Stimulated activated CD4-positive, alpha-beta T cell treated with anti-CD3 and anti-CD28 coated beads, Interleukin-12 subunit alpha, Interleukin-12 subunit beta, amount 100 ng/mL, for 24 hours (primary cell): ENCODE results near the gene WWTR1.

Experiments used
- DNase-seq, 2 experiments: peaks; one replicate each; pipeline ENCODE4 v3.0.0-alpha.2; 2020; ENCODE audit warnings: low read depth in 2 of 2

WWTR1 gene

DNA sequence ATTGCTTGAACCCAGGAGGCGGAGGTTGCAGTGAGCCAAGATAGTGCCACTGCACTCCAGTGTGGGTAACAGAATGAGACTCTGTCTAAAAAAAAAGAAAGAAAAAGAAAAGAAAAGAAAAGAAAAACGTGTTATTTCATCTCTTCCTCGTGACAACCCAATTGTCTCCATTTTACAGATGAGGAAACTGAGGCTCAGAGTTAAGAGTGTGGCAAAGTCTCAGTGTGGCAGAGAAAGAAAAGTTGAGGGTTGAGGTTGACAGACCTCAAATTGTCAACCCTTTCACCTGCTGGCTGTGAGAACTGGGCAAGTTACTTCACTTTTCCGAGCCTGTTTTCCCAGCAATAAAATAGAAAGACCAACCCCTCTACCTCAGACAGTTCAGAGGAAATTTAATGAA, 123.7 kb downstream of the WWTR1 start:
- no peak for DNase-seq

DNA sequence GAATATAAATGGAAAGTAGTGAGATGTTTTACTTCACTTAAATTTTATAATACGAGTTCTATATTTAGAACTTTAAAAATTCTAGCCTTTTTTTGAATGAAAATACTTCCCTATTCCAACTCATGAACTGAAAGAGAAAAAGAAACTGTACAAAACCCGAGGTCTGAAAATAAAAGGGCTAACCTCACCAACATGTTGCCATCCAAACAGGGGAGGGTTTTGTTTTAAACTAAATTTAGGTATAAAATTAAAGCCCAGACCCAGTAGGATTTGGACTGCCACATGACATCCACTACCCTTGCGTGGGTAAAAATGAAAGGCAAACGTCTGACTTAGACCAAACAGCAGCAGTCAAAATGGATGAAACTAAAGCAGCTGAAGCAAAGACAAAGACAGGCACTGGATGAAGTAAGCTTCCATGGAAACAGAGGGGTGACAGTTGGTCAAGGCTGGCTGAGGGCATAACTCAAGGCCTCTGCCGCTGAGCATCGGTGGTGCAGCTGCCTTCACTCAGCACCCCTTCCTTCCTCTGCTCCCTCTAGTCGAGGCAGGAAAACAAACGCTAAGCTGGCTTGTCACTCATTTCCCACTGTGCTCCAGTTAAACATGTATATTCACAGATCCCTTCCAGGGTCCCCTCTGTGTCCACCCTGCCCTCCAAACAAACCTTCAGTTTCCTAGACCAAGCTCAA, 125.2 kb downstream of the WWTR1 start:
- DNase-seq, result no peak

DNA sequence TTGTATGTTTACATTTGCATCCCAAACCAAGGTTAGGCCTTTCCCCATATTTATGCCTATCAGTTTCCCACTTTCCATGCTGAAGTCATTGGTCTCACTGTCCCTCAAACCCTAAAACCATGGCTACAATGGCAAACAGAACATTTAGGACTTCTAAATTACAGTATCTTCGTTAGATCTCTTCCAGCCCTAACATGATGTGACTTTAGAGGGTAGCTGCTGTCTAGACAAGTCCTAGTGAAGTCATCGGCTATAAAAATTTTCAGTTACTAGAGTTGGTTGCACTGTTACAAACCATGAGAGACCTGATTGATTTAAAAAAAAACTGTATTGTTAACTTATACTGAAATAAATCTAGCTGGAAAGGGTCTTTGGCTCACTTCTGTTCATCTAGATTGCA, 128.7 kb downstream of the WWTR1 start:
- DNase-seq, result no peak

DNA sequence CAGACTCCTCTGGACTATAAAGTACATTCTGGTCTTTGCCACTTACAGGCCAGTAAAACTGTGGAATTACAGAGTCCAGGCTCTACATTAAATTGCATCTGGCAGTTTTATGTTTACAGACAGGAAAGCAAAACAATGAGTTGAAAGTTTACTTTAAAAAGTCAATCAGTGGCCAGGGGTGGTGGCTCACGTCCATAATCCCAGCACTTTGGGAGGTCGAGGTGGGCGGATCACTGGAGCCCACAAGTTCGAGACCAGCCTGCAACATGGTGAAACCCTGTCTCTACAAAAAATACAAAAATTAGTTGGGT, 129.5 kb downstream of the WWTR1 start:
- no peak for DNase-seq

DNA sequence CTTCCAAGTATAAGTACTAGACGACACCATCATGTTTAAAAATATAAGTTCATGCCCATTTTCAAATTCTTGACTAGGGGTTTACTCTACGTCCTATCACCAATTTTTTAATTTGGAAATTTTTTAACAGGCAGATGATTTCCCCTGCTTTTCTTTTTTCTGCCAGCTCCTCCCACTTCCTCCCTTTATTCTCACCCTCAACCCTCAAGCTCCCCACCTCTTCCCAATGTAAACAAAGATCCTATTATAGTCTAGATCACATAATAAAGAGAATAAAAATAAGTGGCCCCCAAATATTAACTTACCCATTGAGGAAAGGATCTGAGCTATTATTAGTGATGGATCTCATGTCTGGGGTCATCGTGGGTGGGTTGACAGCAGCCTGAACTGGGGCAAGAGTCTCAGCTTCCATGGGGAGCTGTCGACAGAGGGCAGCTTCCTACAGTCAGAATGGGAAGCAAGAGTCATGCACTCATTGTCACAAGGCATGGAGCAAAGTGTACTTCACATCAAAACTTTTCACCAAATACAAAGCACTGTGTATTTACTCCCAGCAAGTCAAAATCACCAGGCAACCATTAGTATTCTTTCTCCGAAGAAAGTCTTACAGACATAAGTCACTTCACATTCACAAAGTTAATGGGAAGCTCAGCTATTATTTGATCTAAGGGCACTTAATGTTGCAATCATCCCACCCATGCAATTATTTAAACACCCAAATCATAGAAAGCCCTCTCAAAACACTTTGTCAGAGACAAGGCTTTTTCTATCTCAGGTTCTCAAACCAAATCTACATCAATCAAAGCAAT, 130.1 kb downstream of the WWTR1 start:
- DNase-seq, result no peak

DNA sequence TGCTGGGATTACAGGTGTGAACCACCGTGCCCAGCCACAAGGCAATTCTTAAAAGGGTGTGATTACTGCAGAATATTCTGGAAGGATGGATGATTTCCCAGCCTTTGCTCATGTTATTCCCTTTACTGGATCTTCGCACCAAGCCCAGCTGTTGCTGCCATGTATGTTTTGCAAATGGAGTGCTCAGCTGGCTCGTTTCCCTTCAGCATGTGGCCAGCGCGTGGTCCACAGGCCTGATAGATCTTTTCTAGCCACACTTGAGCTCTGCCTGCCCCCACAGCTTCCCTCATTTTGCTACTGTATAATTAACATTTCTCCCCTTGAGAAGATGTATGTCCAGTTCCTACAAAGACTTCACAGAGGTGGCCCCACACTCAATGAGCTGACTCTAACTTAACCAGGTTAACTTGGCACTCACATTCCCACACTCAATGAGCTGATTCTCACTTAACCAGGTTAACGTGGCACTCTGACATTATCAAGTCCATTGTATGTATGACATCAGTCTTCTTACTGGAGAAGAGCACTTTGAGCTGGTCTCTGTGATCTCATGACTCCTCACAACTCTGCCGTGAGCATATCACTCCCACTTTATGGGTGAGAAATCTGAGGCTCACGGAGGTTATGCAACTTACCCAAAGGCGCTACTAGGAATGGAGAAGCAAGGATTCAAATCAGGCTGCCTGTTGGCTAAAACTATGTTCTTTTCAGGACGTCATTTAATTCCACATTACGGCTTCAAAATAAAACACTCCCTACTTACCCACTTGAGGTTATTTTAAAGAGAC, 134.1 kb downstream of the WWTR1 start:
- no peak for DNase-seq

DNA sequence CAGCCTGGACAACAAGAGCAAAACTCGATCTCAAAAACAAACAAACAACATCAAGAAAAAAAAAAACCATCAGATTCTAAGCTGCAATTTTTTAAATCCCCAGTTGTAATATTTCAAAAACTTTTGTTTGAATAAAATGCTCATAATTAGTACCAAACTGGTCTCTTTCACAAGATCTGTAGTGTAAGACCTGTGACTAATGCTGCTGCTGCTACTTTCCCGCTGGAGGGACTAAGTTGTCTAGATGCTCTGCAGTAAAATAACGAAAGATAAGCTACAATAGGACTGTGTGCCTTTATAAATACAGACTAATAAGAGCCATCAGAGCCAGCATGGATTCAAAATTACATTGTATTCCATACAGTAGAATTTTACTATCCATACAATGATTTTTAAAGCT, 137.9 kb downstream of the WWTR1 start:
- DNase-seq, result no peak

DNA sequence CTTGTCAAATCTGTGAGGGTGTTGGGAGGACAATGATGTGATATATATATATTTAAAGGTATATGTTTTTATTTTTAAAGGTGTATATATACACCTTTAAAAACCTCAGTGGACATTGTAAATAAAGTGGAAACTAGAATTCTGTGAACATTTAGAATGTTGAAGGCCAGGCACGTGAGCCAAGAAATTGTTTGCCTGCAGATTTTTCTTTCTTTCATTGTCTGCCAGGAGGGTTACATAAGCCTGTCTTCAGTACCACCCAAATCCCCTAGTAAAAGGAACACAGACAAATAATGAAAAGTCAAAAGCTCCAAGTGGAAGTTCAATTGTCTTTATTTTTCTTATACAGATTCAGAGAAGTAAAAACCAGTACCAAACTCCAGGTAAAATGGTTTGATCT, 140.9 kb downstream of the WWTR1 start:
- DNase-seq, result no peak

DNA sequence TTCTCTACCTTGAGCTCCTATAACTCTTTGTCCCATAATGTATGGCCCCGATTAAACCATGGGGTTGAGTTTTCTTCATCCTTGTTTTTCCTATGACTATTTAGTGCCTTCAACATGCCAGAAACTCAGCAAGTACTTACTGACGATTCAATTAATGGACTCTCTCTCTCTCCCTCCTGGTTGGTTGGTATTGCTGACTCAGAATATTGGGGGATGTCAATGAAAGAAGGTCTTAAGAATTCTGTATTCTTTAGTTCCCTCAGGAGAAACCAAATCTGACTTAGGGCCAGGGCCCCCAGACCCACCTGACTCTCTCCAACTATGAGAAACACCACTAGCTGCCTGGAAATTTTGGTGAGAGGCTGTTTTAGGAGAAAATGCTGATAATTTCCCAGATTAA, 142.6 kb downstream of the WWTR1 start:
- no peak for DNase-seq

DNA sequence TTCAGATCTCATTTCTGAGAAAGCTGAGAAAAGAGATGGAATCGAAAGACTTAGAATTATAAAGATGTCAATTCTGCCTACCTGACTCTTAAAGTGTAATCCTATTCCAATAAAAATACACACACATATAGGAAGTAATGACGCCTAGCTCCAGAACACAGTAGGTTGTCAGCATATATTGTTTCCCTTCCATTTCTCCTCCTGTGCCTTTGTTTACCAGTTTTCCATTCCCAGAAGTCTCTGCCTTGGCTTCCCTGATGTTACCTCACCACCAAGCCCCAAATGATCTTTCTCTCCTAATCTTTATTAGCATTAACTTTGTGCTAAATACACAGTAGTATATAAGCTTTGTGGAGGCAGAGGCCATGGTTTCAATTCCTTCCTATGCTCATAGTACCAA, 143.4 kb downstream of the WWTR1 start:
- no peak for DNase-seq

DNA sequence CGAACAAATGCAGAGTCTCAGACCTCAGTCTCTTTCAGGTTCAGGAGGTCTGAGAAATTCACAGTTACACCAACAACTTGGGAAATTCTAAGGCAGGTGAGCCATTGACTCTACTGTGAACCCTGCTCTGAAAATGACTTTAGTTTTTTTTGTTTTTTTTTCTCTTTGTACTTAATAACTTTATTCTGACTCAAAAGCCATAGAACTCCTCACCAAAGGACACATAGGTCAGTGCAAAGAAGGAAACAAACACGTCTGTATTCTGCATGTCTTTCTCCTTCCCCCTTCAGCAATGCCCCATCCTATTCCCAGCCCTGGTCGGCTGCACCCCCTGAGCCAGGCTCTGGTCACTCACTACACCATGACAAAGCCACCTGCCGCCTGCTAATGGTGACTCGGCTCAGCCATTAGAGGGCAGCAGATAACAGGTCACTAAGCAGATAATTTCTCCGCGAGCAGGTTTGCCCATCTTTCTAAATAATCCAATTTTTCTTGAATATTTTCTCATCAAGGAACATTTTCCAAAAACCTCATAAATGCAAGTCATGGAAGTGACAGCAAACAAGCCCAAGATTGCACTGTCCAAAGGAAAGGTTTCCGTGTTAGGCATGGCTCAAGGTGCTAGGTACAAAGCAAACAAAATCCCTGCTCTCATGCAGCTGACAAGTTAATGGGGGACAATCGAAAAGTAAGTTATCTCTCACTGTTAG, 145.6 kb downstream of the WWTR1 start:
- peak in 1 of 2 experiments; percentile 13 for DNase-seq

DNA sequence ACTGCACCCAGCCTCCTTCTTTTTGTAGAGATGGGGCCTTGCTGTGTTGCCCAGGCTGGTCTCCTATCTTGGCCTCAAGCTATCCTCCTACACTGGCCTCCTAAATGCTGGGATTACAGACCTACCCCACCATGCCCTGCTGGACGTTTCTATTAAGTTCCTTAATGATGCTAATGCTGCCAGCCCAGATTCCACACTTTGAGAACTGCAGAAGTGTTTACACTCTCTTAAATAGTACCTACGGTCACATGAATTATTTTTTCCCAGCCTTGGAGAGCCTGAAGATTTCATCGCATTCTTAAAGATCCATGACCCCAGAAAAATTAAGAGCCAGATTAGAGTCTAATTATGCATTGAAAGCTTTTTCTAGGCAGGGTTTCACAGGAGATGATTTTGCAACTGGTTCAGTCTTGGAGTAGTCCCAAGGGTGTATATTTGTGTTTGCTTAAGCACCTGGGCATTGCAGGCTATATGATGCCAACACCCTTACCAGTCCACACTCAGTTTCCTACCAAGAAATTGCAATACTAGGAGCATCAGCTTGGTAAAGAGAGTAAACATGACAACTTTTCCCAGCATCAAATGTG, 146.7 kb downstream of the WWTR1 start:
- DNase-seq, result no peak

DNA sequence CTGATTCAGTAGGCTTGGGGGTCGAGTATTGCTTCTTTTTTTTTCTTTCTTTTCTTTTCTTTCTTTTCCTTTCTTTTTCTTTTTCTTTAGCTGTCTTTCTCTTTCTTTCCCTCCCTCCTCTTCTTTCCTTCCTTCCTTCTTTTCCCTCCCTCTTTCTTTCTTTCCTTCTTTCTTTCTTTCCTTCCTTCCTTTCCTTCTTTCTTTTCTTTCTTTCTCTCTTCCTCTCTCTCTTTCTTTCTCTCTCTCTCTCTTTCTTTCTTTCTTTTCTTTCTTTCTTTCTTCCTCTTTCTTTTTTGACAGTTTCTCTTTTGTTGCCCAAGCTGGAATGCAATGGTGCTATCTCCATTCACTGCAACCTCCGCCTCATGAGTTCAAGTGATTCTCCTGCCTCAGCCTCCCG, 147.3 kb downstream of the WWTR1 start:
- no peak for DNase-seq

DNA sequence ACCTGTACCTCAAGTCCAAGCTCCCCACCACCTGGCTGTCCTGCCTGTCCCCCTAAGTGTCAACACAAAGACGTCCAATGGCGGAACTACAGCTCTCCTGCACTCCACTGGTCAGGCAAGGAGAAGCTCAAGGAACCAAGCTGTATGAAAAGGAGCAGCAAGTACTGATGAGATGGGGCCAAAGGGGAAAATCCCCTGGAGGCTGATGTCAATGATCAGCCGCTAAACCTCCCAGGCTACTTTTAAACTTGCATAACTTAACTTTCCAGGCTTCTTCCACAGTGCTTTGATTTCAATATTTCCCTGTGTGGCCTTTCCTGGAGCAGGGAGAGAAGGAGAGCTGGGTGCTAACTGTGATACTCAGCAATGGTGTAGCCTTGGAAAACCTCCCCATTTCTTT, 148.3 kb downstream of the WWTR1 start:
- DNase-seq, result no peak

DNA sequence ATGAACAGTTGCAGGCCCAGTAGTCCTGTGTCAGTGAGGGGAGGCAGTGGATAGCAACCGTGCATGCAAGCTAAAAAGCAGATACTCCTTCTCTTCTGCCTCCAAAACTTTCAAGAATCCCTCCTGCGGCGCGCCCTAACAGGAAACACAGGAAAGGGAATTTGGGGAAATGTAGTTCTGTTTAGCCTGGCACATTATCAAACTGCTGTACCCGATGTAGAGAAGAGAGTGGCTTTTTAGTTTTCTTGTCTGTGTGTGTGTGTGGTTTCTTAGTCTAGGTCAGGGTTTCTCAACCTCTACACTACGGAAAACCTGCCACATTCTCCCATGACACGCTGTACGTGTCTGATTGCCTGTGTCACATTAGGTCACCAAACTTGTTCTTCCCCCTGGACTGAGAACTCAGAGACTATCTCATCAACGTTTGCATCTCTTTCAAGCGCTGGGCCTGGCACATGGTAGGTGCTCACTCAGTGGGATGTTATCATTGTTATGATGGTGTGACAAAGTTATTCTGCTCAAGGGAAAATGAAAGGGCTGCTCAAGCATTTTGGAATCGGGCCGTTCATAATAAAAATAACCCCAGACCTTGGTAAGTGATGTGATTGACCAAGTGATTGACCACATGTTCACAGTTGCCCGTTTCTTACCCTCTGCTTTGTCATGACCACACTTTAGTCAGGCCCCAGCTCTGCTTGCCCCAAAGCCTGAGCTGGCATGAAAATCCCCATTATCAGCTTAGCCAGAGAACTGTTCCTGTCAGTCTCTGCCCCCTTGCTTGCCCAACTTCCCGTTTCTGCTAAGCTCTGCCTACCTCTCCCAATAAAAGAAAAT, 150.1 kb downstream of the WWTR1 start:
- no peak for DNase-seq

DNA sequence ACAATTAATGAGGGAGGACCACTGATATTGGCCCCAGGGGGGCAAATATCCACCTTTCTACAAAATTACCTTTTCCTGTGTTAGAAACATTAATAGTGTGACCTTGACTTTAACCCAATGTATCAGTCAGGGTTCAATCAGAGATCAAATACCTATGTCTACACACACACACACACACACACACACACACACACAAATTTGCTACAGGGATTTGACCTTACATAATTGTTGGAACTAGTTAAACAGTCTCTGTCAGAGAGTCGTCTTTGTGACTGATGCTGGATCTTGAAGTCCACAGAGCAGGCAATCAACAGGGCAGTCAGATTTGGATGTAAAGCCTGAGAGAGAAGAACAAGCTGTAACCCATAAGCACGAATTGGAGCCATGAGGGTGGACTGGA, 150.9 kb downstream of the WWTR1 start:
- no peak for DNase-seq

DNA sequence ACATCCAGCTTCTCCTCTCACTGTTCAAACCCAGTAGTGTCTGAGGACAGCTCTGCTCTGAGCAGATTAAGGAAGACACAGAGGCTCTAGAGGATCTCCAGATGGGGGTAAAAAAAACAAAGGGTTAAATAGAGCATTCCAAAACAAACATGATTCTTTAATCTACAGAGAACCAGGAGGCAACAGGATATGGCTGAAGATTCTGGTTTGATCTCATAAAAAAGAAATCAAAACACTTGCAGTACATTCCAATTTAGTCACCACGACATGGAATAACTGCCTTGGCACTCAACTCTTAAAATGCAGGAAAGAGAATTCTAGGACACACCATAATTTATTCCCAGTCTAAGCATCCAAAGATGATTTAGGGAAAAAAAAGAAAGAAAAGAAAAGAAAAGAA, 151.3 kb downstream of the WWTR1 start:
- DNase-seq, result no peak

DNA sequence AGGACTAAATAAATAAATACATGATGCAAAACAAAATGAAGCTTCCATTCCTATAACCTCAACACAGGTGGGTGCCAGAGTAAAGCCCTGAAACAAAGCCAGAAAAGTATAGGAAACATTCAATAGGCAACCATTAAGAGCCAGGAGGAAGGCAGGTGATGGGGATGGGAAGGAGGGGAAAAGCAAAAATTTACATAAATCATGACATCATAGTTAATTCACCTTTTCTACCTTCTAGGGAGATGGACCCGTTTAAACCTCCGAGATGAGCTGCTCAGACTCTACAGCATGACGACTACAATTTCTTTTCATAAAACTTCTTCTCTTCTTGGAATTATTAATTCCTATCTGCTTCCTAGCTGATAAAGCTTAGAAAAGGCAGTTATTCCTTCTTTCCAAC, 155.4 kb downstream of the WWTR1 start:
- DNase-seq, result no peak

DNA sequence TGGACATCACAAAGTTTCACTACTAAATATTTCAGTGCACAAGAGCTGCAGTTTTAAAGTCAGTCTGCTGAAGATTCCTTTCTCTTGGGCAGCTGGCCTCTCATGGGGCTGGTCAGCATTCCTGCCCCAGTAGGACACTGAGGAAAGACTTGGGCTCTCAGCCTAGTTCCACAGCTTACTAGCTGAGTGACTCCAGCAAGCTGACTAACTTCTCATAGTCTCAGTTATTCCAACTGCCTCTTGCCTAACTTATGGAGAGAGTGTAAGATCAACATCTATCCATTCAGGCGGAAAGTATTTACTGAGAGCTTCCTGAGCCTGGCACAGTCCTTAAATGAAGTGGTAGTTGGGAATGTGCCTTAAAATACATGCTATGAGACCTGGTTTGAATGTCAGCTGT, 156.3 kb downstream of the WWTR1 start:
- DNase-seq, result no peak

DNA sequence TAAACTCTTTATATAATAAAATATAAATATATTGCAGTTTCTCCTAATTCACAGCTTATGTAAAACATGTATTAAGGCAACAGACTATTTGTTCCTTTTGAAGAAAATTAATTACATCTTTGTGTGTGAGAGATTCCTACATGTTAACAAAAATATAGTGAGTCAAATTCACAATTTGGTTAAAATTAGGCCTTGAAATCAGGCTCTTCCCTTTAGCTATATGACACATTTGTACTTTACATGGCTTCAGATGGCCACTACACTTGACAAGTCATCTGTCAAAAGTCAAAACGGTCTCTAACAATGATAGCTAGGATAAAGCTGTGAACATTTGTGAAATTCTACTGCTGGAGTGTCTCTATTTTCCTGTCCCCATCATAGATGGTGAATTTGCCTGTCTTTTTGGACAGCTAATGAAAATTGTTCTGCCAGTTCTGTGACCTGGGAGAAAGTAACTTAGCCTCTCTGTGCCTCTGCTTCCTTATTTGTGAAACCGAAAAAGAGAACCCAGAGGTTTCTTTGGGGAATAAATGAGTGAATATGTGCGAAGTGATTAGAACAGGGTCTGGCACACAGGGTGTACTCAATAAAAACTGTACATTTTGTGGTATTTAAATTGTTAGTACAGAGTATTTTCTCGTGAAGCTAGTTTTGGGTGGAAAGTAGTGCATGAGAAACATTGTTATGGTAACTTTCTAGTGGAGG, 159.7 kb downstream of the WWTR1 start:
- no peak for DNase-seq
